Spleen (tissue), 11 donors: ENCODE measurements around the gene LRRC38. TPM values are rescaled to one million over a fixed set of nuclear protein-coding genes. Genes with fewer than 3 reads are reported as not detected.

Experiments used
- DNase-seq: peaks from one replicate; pipeline ENCODE4 v3.0.0-alpha.2; 2020
- H3K27ac ChIP-seq, 8 donors: fragments of 200-600 bp; sonication (generic) in 7 of 8; 1 replicate in 4 of 8; 2 replicates in 4 of 8; pipeline versions ENCODE4 v1.5.0 to v1.8.0; 2016 to 2021; ENCODE audit warnings: inconsistent platforms in 4 of 8, mild to moderate bottlenecking in 4 of 8, moderate library complexity in 1 of 8
- H3K27me3 ChIP-seq, 7 donors: fragments of 200-600 bp; sonication (generic) in 6 of 7; replicated peaks in 1 of 7; 1 replicate in 4 of 7; 2 replicates in 3 of 7; pipeline versions ENCODE4 v1.5.0 to v1.8.0; 2016 to 2021; ENCODE audit warnings: inconsistent platforms in 3 of 7, mild to moderate bottlenecking in 1 of 7
- H3K36me3 ChIP-seq, 6 donors: fragments of 200-600 bp; sonication (generic) in 5 of 6; 1 replicate in 4 of 6; 2 replicates in 2 of 6; pipeline versions ENCODE4 v1.5.0 to v1.8.0; 2016 to 2021; ENCODE audit warnings: inconsistent platforms in 2 of 6
- H3K4me1 ChIP-seq, 6 donors: fragments of 200-600 bp; sonication (generic) in 5 of 6; 1 replicate in 3 of 6; 2 replicates in 3 of 6; pipeline versions ENCODE4 v1.5.0 to v1.8.0; 2016 to 2021; ENCODE audit warnings: inconsistent platforms in 3 of 6
- H3K4me3 ChIP-seq, 8 donors: fragments of 200-600 bp; sonication (generic) in 7 of 8; 1 replicate in 4 of 8; 2 replicates in 4 of 8; pipeline versions ENCODE4 v1.5.0 to v1.8.0; 2016 to 2021; ENCODE audit warnings: inconsistent platforms in 4 of 8, mild to moderate bottlenecking in 4 of 8, moderate library complexity in 2 of 8
- H3K9me3 ChIP-seq, 8 donors: fragments of 200-600 bp; sonication (generic) in 7 of 8; 1 replicate in 4 of 8; 2 replicates in 4 of 8; pipeline versions ENCODE4 v1.5.0 to v1.8.0; 2016 to 2021; ENCODE audit warnings: inconsistent platforms in 4 of 8
- CTCF ChIP-seq, 11 experiments: fragments of 200-600 bp in 7 of 11; fragments of 450-650 bp in 4 of 11; sonication (generic) in 4 of 11; IDR thresholded peaks in 8 of 11; conservative IDR thresholded peaks in 3 of 11; 1 replicate in 7 of 11; 2 replicates in 4 of 11; pipeline versions ENCODE4 v1.4.0 to v1.8.0; 2016 to 2021; ENCODE audit warnings: antibody characterized with exemption in 11 of 11, inconsistent platforms in 4 of 11, mild to moderate bottlenecking in 1 of 11
- POLR2A ChIP-seq, 3 donors: fragments of 450-650 bp; IDR thresholded peaks; one replicate each; pipeline ENCODE4 v1.5.1; 2017; ENCODE audit warnings: antibody characterized with exemption in 3 of 3, mild to moderate bottlenecking in 1 of 3
- POLR2AphosphoS5 ChIP-seq, 3 donors: sonication (generic); formaldehyde crosslinking; IDR thresholded peaks; one replicate each; pipeline ENCODE4 v1.5.1; 2017; ENCODE audit warnings: antibody characterized with exemption in 3 of 3
- WGBS, 5 donors: extraction: QIAGEN DNeasy Blood & Tissue Kit in 3 of 5; methylation state at CpG; one replicate each; pipeline versions ENCODE4 v1.1.5 to v1.1.7; 2013 to 2018; 5-methylcytosine and 5-hydroxymethylcytosine counted together
- intact Hi-C: fragments of 100-400 bp; cut with DNase I; formaldehyde crosslinking; loops from one replicate; pipeline ENCODE4 v1.15.0; 2023; ENCODE audit warnings: low total_unique reads
- polyA plus RNA-seq, 3 donors: library from polyadenylated mRNA; stranded (reverse); fragments of 200-250 nt; gene quantifications; one replicate each; pipeline ENCODE4 v1.2.1, GENCODE V29; 2013
- total RNA-seq, 7 donors: library from RNA; depleted of rRNA in 3 of 7; stranded (reverse); fragments of >200 nt in 3 of 7; fragmentation: NEBNext Ultra II Directional in 4 of 7; extraction: Animal tissue kit (Norgen Biotek cat#: 25700) in 4 of 7; gene quantifications; one replicate each; pipeline versions ENCODE4 v1.1.0 to v1.2.1, GENCODE V29; 2016 to 2021
- donor health status: healthy with polysubstance abuse.
- donor health status: DM: no; HTN: no; CAD: no; lungs with moderate emphysema.
- donor health status: DM: no; HTN: no; CAD: no.
- donor health status: Bipolar disorder and iron deficiency.
- donor health status: healthy.
- donor health status: DM: no; HTN: no; CAD: no.
- donor health status: DM: yes; HTN: yes; CAD: no.

The LRRC38 gene
- total and polyA plus RNA-seq, 10 donors: 0.03 to 0.28 TPM; not detected in 8

GRCh38 chr1:13494712-13495111 is 19.1 kb downstream of the LRRC38 start:
- H3K4me3 ChIP-seq: no peak overlapping the region
- intact Hi-C loops: no loop called here
- H3K4me1 ChIP-seq: no peaks in the 10 kb centered on the region
- H3K27ac ChIP-seq: no peak overlapping the region
- DNase-seq: no peak
- WGBS, 5 donors: 73 to 90% (median 80%) methylated on average over 5 to 6 of the region's 6 CpGs
- TF ChIP-seq POLR2AphosphoS5 (IDR thresholded peaks at IDR 0.05): no peak
- TF ChIP-seq POLR2A (IDR thresholded peaks at IDR 0.05): no peak
- TF ChIP-seq CTCF (IDR thresholded peaks at IDR 0.05 in 8 of 11, conservative IDR thresholded peaks at IDR 0.05 in 3 of 11): no peak
- H3K9me3 ChIP-seq: no peaks in the 10 kb centered on the region
- no peaks in the 10 kb centered on the region for H3K36me3 ChIP-seq
- H3K27me3 ChIP-seq: peaks cover 0 to 87% (median 0%) of the 10 kb centered on the region in 7 donors

- H3K27ac ChIP-seq: no peak overlapping the region
Observed at GRCh38 chr1:13494025-13494424, 19.8 kb downstream of the LRRC38 start.

GRCh38 chr1:13492711-13493110 is 21.1 kb downstream of the LRRC38 start:
- Histone ChIP-seq H3K4me1 (no peaks in the 10 kb centered on the region), H3K9me3 (no peaks in the 10 kb centered on the region), H3K4me3 (no peak overlapping the region), H3K27me3 (peaks cover 0 to 78% (median 0%) of the 10 kb centered on the region in 7 donors), H3K36me3 (no peaks in the 10 kb centered on the region), H3K27ac (no peak overlapping the region)
- no peak for TF ChIP-seq CTCF (IDR thresholded peaks at IDR 0.05 in 8 of 11, conservative IDR thresholded peaks at IDR 0.05 in 3 of 11)
- no peak for TF ChIP-seq POLR2A (IDR thresholded peaks at IDR 0.05)
- no peak for TF ChIP-seq POLR2AphosphoS5 (IDR thresholded peaks at IDR 0.05)
- intact Hi-C loops: no loop called here
- 58 to 73% (median 69%) methylated on average over 12 of the region's 12 CpGs for WGBS, 5 donors
- DNase-seq: no peak

More at GRCh38 chr1:13494025-13494424, 19.8 kb downstream of the LRRC38 start:
- intact Hi-C loops: no loop called here
- Histone ChIP-seq H3K4me3 (no peak overlapping the region), H3K4me1 (no peaks in the 10 kb centered on the region), H3K9me3 (no peaks in the 10 kb centered on the region), H3K27me3 (peaks cover 0 to 87% (median 0%) of the 10 kb centered on the region in 7 donors), H3K36me3 (no peaks in the 10 kb centered on the region)
- WGBS, 5 donors: 21 to 41% (median 28%) methylated on average over 5 of the region's 5 CpGs
- no peak for TF ChIP-seq POLR2AphosphoS5 (IDR thresholded peaks at IDR 0.05)
- no peak for TF ChIP-seq POLR2A (IDR thresholded peaks at IDR 0.05)
- TF ChIP-seq CTCF (IDR thresholded peaks at IDR 0.05 in 8 of 11, conservative IDR thresholded peaks at IDR 0.05 in 3 of 11): no peak
- no peak for DNase-seq

GRCh38 chr1:13487957-13488356 is 25.8 kb downstream of the LRRC38 start:
- Histone ChIP-seq H3K4me1 (no peaks in the 10 kb centered on the region), H3K9me3 (no peaks in the 10 kb centered on the region), H3K27me3 (peaks cover 0 to 52% (median 0%) of the 10 kb centered on the region in 7 donors), H3K27ac (no peak overlapping the region), H3K36me3 (no peaks in the 10 kb centered on the region), H3K4me3 (no peak overlapping the region)
- WGBS, 5 donors: 88 to 93% (median 92%) methylated on average over 3 of the region's 3 CpGs
- intact Hi-C loops: no loop called here
- no peak for TF ChIP-seq CTCF (IDR thresholded peaks at IDR 0.05 in 8 of 11, conservative IDR thresholded peaks at IDR 0.05 in 3 of 11)
- DNase-seq: no peak
